ENCODE results near the gene HTRA3. TPM values are rescaled to one million over a fixed set of nuclear protein-coding genes. Genes with fewer than 3 reads are reported as not detected.

HTRA3 gene
- polyA plus RNA-seq, 1 donor from 2014 or later: not detected

DNA sequence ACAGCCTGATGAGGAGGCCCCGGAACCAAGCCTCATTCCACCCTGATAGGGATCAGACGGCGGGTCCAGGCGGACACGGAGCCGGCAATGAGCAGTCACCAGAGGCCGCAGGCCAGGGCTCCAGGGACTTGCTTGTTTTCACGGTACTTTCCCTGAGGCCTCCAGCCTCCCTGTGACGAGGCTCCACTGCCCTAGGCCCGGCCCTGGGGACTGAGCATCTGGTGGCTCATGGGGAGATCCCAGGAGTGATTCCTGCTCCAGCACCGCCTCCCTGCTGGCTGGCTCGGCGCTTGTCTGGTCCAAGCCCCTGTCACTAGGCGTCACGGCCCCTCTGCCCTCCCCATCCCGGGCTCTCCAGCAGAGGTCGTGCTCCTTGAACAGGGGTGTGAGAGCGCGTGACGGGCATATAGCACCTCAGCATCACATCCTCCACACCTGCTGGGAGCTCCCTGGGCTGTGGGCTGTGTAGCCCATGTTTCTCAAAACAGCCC is 14.1 kb downstream of the HTRA3 start:
- Histone ChIP-seq H3K4me2 (ENCODE audit: low read length) (no peak overlapping the region), H3K9ac (ENCODE audit: low read length) (no peak overlapping the region), H3K79me2 (replicated peaks; ENCODE audit: insufficient read depth, low read length) (no peaks in the 10 kb centered on the region), H3K27me3 (ENCODE audit: insufficient read depth, low read depth, low read length) (no peaks in the 10 kb centered on the region), H3K9me3 (ENCODE audit: low read length) (no peaks in the 10 kb centered on the region), H4K20me1 (ENCODE audit: insufficient read depth) (no peaks in the 10 kb centered on the region), H3K36me3 (ENCODE audit: insufficient read depth, low read length) (no peaks in the 10 kb centered on the region), H3F3A (ENCODE audit: insufficient read depth, low read length, poor library complexity, severe bottlenecking) (no peaks in the 10 kb centered on the region), H3K9me2 (ENCODE audit: insufficient read depth, low read length) (no peaks in the 10 kb centered on the region), H3K4me3 (ENCODE audit: low read length) (no peak overlapping the region), H3K27ac (ENCODE audit: low read length) (no peak overlapping the region), H2AFZ (ENCODE audit: low read depth, low read length) (no peak overlapping the region)
- TF ChIP-seq RAD21 (conservative IDR thresholded peaks at IDR 0.05): no peak
- no peak for TF ChIP-seq EP300 (conservative IDR thresholded peaks at IDR 0.05; ENCODE audit: poor library complexity, severe bottlenecking)
- TF ChIP-seq, protein P1, sequence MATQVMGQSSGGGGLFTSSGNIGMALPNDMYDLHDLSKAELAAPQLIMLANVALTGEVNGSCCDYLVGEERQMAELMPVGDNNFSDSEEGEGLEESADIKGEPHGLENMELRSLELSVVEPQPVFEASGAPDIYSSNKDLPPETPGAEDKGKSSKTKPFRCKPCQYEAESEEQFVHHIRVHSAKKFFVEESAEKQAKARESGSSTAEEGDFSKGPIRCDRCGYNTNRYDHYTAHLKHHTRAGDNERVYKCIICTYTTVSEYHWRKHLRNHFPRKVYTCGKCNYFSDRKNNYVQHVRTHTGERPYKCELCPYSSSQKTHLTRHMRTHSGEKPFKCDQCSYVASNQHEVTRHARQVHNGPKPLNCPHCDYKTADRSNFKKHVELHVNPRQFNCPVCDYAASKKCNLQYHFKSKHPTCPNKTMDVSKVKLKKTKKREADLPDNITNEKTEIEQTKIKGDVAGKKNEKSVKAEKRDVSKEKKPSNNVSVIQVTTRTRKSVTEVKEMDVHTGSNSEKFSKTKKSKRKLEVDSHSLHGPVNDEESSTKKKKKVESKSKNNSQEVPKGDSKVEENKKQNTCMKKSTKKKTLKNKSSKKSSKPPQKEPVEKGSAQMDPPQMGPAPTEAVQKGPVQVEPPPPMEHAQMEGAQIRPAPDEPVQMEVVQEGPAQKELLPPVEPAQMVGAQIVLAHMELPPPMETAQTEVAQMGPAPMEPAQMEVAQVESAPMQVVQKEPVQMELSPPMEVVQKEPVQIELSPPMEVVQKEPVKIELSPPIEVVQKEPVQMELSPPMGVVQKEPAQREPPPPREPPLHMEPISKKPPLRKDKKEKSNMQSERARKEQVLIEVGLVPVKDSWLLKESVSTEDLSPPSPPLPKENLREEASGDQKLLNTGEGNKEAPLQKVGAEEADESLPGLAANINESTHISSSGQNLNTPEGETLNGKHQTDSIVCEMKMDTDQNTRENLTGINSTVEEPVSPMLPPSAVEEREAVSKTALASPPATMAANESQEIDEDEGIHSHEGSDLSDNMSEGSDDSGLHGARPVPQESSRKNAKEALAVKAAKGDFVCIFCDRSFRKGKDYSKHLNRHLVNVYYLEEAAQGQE (IDR thresholded peaks at IDR 0.05; ENCODE audit: borderline replicate concordance): no peak
- no peak for TF ChIP-seq TAF1 (IDR thresholded peaks at IDR 0.05; ENCODE audit: low read depth)
- no peak for TF ChIP-seq MXI1 (conservative IDR thresholded peaks at IDR 0.05; ENCODE audit: poor library complexity, severe bottlenecking)
- no peak for TF ChIP-seq SMC3 (conservative IDR thresholded peaks at IDR 0.05; ENCODE audit: poor library complexity)
- TF ChIP-seq EZH2 (IDR thresholded peaks at IDR 0.05; ENCODE audit: borderline replicate concordance, insufficient read depth, low read length, poor library complexity, severe bottlenecking): no peak
- TF ChIP-seq, protein P2, sequence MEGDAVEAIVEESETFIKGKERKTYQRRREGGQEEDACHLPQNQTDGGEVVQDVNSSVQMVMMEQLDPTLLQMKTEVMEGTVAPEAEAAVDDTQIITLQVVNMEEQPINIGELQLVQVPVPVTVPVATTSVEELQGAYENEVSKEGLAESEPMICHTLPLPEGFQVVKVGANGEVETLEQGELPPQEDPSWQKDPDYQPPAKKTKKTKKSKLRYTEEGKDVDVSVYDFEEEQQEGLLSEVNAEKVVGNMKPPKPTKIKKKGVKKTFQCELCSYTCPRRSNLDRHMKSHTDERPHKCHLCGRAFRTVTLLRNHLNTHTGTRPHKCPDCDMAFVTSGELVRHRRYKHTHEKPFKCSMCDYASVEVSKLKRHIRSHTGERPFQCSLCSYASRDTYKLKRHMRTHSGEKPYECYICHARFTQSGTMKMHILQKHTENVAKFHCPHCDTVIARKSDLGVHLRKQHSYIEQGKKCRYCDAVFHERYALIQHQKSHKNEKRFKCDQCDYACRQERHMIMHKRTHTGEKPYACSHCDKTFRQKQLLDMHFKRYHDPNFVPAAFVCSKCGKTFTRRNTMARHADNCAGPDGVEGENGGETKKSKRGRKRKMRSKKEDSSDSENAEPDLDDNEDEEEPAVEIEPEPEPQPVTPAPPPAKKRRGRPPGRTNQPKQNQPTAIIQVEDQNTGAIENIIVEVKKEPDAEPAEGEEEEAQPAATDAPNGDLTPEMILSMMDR (IDR thresholded peaks at IDR 0.05; ENCODE audit: poor library complexity, severe bottlenecking): no peak

DNA sequence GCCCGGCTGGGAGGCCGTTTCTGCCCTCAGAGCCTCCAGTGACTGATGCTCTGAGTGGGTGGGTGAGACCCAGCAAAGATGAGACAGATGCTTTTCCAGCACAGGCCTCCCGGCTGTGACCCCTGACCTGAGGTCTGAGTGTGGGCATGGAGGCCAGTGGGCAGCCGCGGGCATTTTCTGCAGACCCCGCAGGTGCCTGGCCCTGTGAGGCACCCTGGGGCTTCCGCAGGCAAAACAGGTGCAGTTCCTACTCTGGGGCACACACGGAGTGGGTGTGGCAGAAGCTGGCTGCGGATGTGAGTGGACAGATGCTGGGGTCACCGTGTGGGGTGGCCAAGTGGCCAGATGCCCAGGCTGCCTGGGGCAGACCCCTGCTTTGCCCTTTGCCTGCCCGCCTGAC is 14.8 kb downstream of the HTRA3 start:
- Histone ChIP-seq H3K4me2 (ENCODE audit: low read length) (no peak overlapping the region), H3K79me2 (replicated peaks; ENCODE audit: insufficient read depth, low read length) (no peaks in the 10 kb centered on the region), H4K20me1 (ENCODE audit: insufficient read depth) (no peaks in the 10 kb centered on the region), H3K27ac (ENCODE audit: low read length) (no peak overlapping the region), H3K9me2 (ENCODE audit: insufficient read depth, low read length) (no peaks in the 10 kb centered on the region), H3K4me3 (ENCODE audit: low read length) (no peak overlapping the region), H3K9ac (ENCODE audit: low read length) (no peak overlapping the region), H2AFZ (ENCODE audit: low read depth, low read length) (no peak overlapping the region), H3K36me3 (ENCODE audit: insufficient read depth, low read length) (no peaks in the 10 kb centered on the region), H3K9me3 (ENCODE audit: low read length) (no peaks in the 10 kb centered on the region), H3F3A (ENCODE audit: insufficient read depth, low read length, poor library complexity, severe bottlenecking) (no peaks in the 10 kb centered on the region), H3K27me3 (ENCODE audit: insufficient read depth, low read depth, low read length) (no peaks in the 10 kb centered on the region)
- no peak for TF ChIP-seq SMC3 (conservative IDR thresholded peaks at IDR 0.05; ENCODE audit: poor library complexity)
- TF ChIP-seq MXI1 (conservative IDR thresholded peaks at IDR 0.05; ENCODE audit: poor library complexity, severe bottlenecking): no peak
- no peak for TF ChIP-seq EZH2 (IDR thresholded peaks at IDR 0.05; ENCODE audit: borderline replicate concordance, insufficient read depth, low read length, poor library complexity, severe bottlenecking)
- no peak for TF ChIP-seq EP300 (conservative IDR thresholded peaks at IDR 0.05; ENCODE audit: poor library complexity, severe bottlenecking)
- no peak for TF ChIP-seq TAF1 (IDR thresholded peaks at IDR 0.05; ENCODE audit: low read depth)
- TF ChIP-seq POLR2AphosphoS5 (IDR thresholded peaks at IDR 0.05): no peak
- TF ChIP-seq, protein P1 (IDR thresholded peaks at IDR 0.05; ENCODE audit: borderline replicate concordance): no peak
- TF ChIP-seq RAD21 (conservative IDR thresholded peaks at IDR 0.05): no peak
- TF ChIP-seq, protein P2 (IDR thresholded peaks at IDR 0.05; ENCODE audit: poor library complexity, severe bottlenecking): no peak

All from neural cell (in vitro differentiated cells).